ENCODE data around the gene KCND3. TPM values are rescaled to one million over a fixed set of nuclear protein-coding genes. Genes with fewer than 3 reads are reported as not detected.

KCND3 gene
- total RNA-seq, 1 donor from 2014 or later = 8.1 TPM

DNA sequence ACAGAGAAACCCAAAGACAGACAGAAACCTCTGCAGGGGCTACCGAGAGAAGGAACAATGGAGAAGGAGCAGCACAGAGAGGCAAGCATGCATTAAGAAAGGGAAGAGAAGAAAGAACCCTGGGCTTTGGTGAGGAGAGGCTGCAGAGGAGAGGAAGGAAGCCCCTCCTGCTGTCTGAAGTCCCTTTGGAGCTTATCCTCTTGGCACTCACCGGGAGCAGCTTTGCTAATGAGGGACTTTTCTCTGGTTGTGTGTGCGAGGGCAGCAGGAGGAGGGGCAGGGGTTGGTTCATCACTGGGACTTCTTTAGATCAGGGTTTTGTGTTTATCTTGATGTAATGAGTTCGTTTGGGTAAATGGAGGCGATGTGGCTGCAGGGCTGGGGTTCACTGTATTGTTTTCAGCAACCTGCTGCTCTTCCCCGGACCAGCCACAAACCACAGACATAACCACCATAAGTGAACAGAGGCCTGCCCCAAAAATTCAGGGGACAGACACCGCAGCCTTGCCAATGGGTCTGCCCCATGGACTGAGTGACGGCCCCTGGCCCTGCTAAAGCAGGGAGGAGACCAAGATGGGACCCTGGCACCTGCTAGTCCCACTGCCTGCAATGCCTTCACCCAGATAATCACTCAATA is 100.6 kb downstream of the KCND3 start:
- DNase-seq (ENCODE audit: extremely low spot score in 2 of 2) = no peak
- intact Hi-C loops (cut with DNase I) = no loop called here
- Histone ChIP-seq H3K36me3 (no peaks in the 10 kb centered on the region), H3K9me3 (no peaks in the 10 kb centered on the region), H3K4me1 (no peaks in the 10 kb centered on the region), H3K27ac (no peak overlapping the region), H3K27me3 (no peaks in the 10 kb centered on the region), H3K4me3 (no peak overlapping the region)
- no peak for TF ChIP-seq CTCF (IDR thresholded peaks at IDR 0.05)
- TF ChIP-seq POLR2AphosphoS5 (IDR thresholded peaks at IDR 0.05; ENCODE audit: insufficient read depth in 1 of 2, low read depth in 1 of 2) = no peak
- no peak for TF ChIP-seq POLR2A (IDR thresholded peaks at IDR 0.05)

DNA sequence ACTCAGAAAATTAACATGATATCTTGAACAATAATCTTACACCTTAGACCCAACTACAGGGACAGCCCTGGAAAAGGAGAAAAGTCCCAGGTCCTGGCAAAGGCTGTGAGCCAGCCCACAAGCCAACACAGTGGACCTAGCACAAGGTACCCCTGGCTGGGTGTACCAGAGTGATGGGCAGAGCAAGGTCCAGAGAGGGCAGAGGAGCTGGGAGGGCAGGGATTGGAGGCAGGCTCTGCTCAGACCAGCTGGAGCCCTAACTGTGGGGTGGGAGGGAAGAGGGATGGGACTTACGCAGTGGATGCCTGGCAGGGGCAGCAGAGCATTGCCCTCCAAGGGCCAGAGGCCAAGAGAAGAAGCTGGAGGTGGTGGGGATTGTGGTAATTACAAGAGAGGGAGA is 101.6 kb downstream of the KCND3 start:
- Histone ChIP-seq H3K9me3 (no peaks in the 10 kb centered on the region), H3K36me3 (no peaks in the 10 kb centered on the region), H3K4me3 (no peak overlapping the region), H3K4me1 (no peaks in the 10 kb centered on the region), H3K27me3 (no peaks in the 10 kb centered on the region), H3K27ac (no peak overlapping the region)
- DNase-seq (ENCODE audit: extremely low spot score in 2 of 2) = no peak
- TF ChIP-seq POLR2A (IDR thresholded peaks at IDR 0.05) = no peak
- intact Hi-C loops (cut with DNase I) = no loop called here

DNA sequence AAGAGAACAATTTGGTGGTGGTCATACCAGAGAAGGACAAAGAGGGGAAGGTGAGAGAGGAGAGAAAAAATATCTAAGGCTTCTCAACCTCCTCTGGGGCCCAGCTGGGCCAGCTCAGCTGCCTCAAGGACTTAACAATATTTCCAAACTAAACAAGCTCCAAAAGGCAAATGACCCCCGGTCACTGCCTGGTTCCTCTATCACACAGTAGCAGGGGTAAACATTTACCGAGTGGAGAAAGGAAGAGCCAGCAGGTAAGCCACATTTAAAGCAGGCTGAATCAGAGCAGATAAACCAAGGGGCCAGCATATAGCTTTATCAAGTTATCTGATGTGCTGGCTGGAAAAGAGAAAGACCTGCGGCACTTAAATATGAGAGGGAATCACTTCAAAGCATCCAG is 102.1 kb downstream of the KCND3 start:
- no peaks in the 10 kb centered on the region for H3K9me3 ChIP-seq
- DNase-seq (ENCODE audit: extremely low spot score in 2 of 2) = no peak
- H3K4me3 ChIP-seq = no peak overlapping the region
- TF ChIP-seq POLR2AphosphoS5 (IDR thresholded peaks at IDR 0.05; ENCODE audit: insufficient read depth in 1 of 2, low read depth in 1 of 2) = no peak
- no peak for TF ChIP-seq CTCF (IDR thresholded peaks at IDR 0.05)
- no peak for TF ChIP-seq POLR2A (IDR thresholded peaks at IDR 0.05)
- H3K27me3 ChIP-seq = no peaks in the 10 kb centered on the region
- intact Hi-C loops (cut with DNase I) = no loop called here
- H3K4me1 ChIP-seq = no peaks in the 10 kb centered on the region
- H3K27ac ChIP-seq = no peak overlapping the region
- no peaks in the 10 kb centered on the region for H3K36me3 ChIP-seq

DNA sequence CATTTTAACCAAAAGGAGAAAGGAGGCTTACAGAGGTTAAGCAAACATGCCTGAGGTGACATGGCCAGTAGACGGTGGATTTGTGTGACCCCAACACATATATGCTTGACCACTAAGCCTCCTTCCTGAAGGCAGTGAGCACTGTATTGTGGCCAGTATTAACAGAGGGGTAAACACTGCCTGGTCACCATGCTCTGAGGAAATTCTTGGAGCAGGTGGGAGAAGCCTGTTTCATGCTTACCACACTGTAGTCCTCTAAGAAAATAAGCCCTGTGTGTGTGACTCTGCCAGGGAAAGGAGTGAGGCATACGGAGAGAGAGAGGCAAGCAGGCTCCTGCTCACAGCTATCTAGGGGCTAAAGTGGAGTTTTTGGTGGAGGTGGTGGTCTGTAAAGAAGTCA is 102.7 kb downstream of the KCND3 start:
- no peaks in the 10 kb centered on the region for H3K4me1 ChIP-seq
- H3K9me3 ChIP-seq = no peaks in the 10 kb centered on the region
- no peak overlapping the region for H3K4me3 ChIP-seq
- intact Hi-C loops (cut with DNase I) = no loop called here
- no peak for DNase-seq (ENCODE audit: extremely low spot score in 2 of 2)
- H3K36me3 ChIP-seq = no peaks in the 10 kb centered on the region
- H3K27me3 ChIP-seq = no peaks in the 10 kb centered on the region
- TF ChIP-seq POLR2AphosphoS5 (IDR thresholded peaks at IDR 0.05; ENCODE audit: insufficient read depth in 1 of 2, low read depth in 1 of 2) (no peak), POLR2A (IDR thresholded peaks at IDR 0.05) (no peak), CTCF (IDR thresholded peaks at IDR 0.05) (no peak)
- no peak overlapping the region for H3K27ac ChIP-seq

- TF ChIP-seq POLR2A (IDR thresholded peaks at IDR 0.05) (no peak), CTCF (IDR thresholded peaks at IDR 0.05) (no peak), POLR2AphosphoS5 (IDR thresholded peaks at IDR 0.05; ENCODE audit: insufficient read depth in 1 of 2, low read depth in 1 of 2) (no peak)
- Histone ChIP-seq H3K9me3 (no peaks in the 10 kb centered on the region), H3K36me3 (no peaks in the 10 kb centered on the region), H3K27me3 (no peaks in the 10 kb centered on the region), H3K27ac (no peak overlapping the region), H3K4me3 (no peak overlapping the region), H3K4me1 (no peaks in the 10 kb centered on the region)
- intact Hi-C loops (cut with DNase I) = no loop called here
- no peak for DNase-seq (ENCODE audit: extremely low spot score in 2 of 2)
Observed at GRCh38 chr1:111884772-111885443, 104.6 kb downstream of the KCND3 start.
